Adipocyte (in vitro differentiated cells): Measurements from ENCODE around the gene HLF.
"Not testable (repeated sequence)": the region's sequence is repeated elsewhere in the genome, so short reads cannot be mapped to it uniquely, and the experiment has no call there.

ENCODE experiments used
- DNase-seq: peaks from one replicate; pipeline ENCODE4 v3.0.0-alpha.2; 2015; ENCODE audit warnings: low read depth
- H3K27me3 ChIP-seq: replicated peaks from 2 replicates; pipeline ENCODE4 v1.7.0; 2013; ENCODE audit warnings: mild to moderate bottlenecking, low read length, moderate library complexity; ENCODE audit not compliant: control insufficient read depth, insufficient read depth
- H3K36me3 ChIP-seq: 2 replicates; pipeline ENCODE4 v1.7.0; 2013; ENCODE audit warnings: low read length, mild to moderate bottlenecking, moderate library complexity; ENCODE audit not compliant: control insufficient read depth, insufficient read depth, severe bottlenecking
- H3K4me1 ChIP-seq: 2 replicates; pipeline ENCODE4 v1.7.0; 2013; ENCODE audit warnings: mild to moderate bottlenecking, low read length, moderate library complexity; ENCODE audit not compliant: control insufficient read depth, insufficient read depth
- H3K4me3 ChIP-seq: 2 replicates; pipeline ENCODE4 v1.7.0; 2013; ENCODE audit warnings: mild to moderate bottlenecking, low read length, moderate library complexity
- H3K9ac ChIP-seq: 2 replicates; pipeline ENCODE4 v1.7.0; 2013; ENCODE audit warnings: mild to moderate bottlenecking, low read length, moderate library complexity
- H3K9me3 ChIP-seq: 2 replicates; pipeline ENCODE4 v1.7.0; 2013; ENCODE audit warnings: mild to moderate bottlenecking, low read length, moderate library complexity; ENCODE audit not compliant: control insufficient read depth

Gene HLF

GRCh38 chr17:55327225-55328088 is 62.7 kb downstream of the HLF start:
- no peaks in the 10 kb centered on the region for H3K27me3 ChIP-seq
- no peak for DNase-seq

GRCh38 chr17:55328514-55328913 is 63.8 kb downstream of the HLF start:
- H3K27me3 ChIP-seq, H3K9me3 ChIP-seq, H3K4me1 ChIP-seq, DNase-seq, H3K9ac ChIP-seq, H3K4me3 ChIP-seq, H3K36me3 ChIP-seq: not testable (repeated sequence)

More at GRCh38 chr17:55327225-55328088, 62.7 kb downstream of the HLF start:
- Histone ChIP-seq H3K4me1 (no peaks in the 10 kb centered on the region), H3K9ac (no peak overlapping the region), H3K9me3 (no peaks in the 10 kb centered on the region), H3K4me3 (no peak overlapping the region), H3K36me3 (no peaks in the 10 kb centered on the region)

GRCh38 chr17:55330344-55330933 is 65.7 kb downstream of the HLF start:
- no peaks in the 10 kb centered on the region for H3K36me3 ChIP-seq
- DNase-seq = no peak
- no peaks in the 10 kb centered on the region for H3K4me1 ChIP-seq
- no peaks in the 10 kb centered on the region for H3K27me3 ChIP-seq
- no peaks in the 10 kb centered on the region for H3K9me3 ChIP-seq
- no peak overlapping the region for H3K4me3 ChIP-seq
- no peak overlapping the region for H3K9ac ChIP-seq

- Histone ChIP-seq H3K36me3 (no peaks in the 10 kb centered on the region), H3K4me3 (no peak overlapping the region), H3K9me3 (no peaks in the 10 kb centered on the region), H3K9ac (no peak overlapping the region), H3K27me3 (no peaks in the 10 kb centered on the region), H3K4me1 (no peaks in the 10 kb centered on the region)
- DNase-seq = no peak
These were observed 67.7 kb downstream of the HLF start for GRCh38 chr17:55332296-55333041.

- no peaks in the 10 kb centered on the region for H3K9me3 ChIP-seq
- H3K36me3 ChIP-seq = no peaks in the 10 kb centered on the region
- H3K27me3 ChIP-seq = no peaks in the 10 kb centered on the region
- H3K4me3 ChIP-seq = no peak overlapping the region
- no peaks in the 10 kb centered on the region for H3K4me1 ChIP-seq
- H3K9ac ChIP-seq = no peak overlapping the region
- DNase-seq = peak; percentile 6
These were observed 69.5 kb downstream of the HLF start for GRCh38 chr17:55334285-55334684.

- Histone ChIP-seq H3K9me3 (no peaks in the 10 kb centered on the region), H3K4me3 (no peak overlapping the region), H3K9ac (no peak overlapping the region), H3K36me3 (no peaks in the 10 kb centered on the region), H3K4me1 (no peaks in the 10 kb centered on the region), H3K27me3 (no peaks in the 10 kb centered on the region)
- DNase-seq = no peak
These were observed 70.3 kb downstream of the HLF start for GRCh38 chr17:55334881-55335540.

- no peak for DNase-seq
- Histone ChIP-seq H3K4me1 (peaks cover 5% of the 10 kb centered on the region), H3K4me3 (no peak overlapping the region), H3K9ac (no peak overlapping the region), H3K9me3 (no peaks in the 10 kb centered on the region), H3K36me3 (no peaks in the 10 kb centered on the region), H3K27me3 (peaks cover 6% of the 10 kb centered on the region)
These were observed 70.9 kb downstream of the HLF start for GRCh38 chr17:55335625-55336024.

- Histone ChIP-seq H3K27me3 (peaks cover 8% of the 10 kb centered on the region), H3K36me3 (no peaks in the 10 kb centered on the region), H3K9me3 (no peaks in the 10 kb centered on the region), H3K4me3 (no peak overlapping the region), H3K4me1 (peaks cover 7% of the 10 kb centered on the region), H3K9ac (no peak overlapping the region)
- no peak for DNase-seq
These were observed 71.7 kb downstream of the HLF start for GRCh38 chr17:55336426-55336825.

- Histone ChIP-seq H3K9me3 (no peaks in the 10 kb centered on the region), H3K4me1 (peaks cover 7% of the 10 kb centered on the region), H3K4me3 (no peak overlapping the region), H3K27me3 (peaks cover 11% of the 10 kb centered on the region), H3K36me3 (no peaks in the 10 kb centered on the region), H3K9ac (no peak overlapping the region)
- no peak for DNase-seq
These were observed 75.4 kb downstream of the HLF start for GRCh38 chr17:55340176-55340575.

- no peak for DNase-seq
- no peak overlapping the region for H3K4me3 ChIP-seq
These were observed 75.9 kb downstream of the HLF start for GRCh38 chr17:55340686-55341085.

GRCh38 chr17:55341432-55341831 is 76.7 kb downstream of the HLF start:
- Histone ChIP-seq H3K4me3 (no peak overlapping the region), H3K4me1 (peaks cover 7% of the 10 kb centered on the region), H3K36me3 (no peaks in the 10 kb centered on the region), H3K9ac (no peak overlapping the region), H3K27me3 (peaks cover 11% of the 10 kb centered on the region), H3K9me3 (peaks cover 2% of the 10 kb centered on the region)
- peak; percentile 3 for DNase-seq

More at GRCh38 chr17:55340686-55341085, 75.9 kb downstream of the HLF start:
- no peaks in the 10 kb centered on the region for H3K9me3 ChIP-seq
- peaks cover 11% of the 10 kb centered on the region for H3K27me3 ChIP-seq
- H3K9ac ChIP-seq = no peak overlapping the region
- H3K4me1 ChIP-seq = peaks cover 7% of the 10 kb centered on the region
- H3K36me3 ChIP-seq = no peaks in the 10 kb centered on the region
